WERI-Rb-1 (cell line): ENCODE results near the gene SHMT1.
"Not testable (repeated sequence)": the region's sequence is repeated elsewhere in the genome, so short reads cannot be mapped to it uniquely, and the experiment has no call there.

Experiments
- DNase-seq: peaks from one replicate; pipeline ENCODE4 v3.0.0-alpha.2; 2020
- H3K27ac ChIP-seq: fragments of 250-450 bp; sonication (Bioruptor Pico); 2 replicates; pipeline ENCODE4 v1.5.1; 2020; ENCODE audit warnings: mild to moderate bottlenecking, moderate library complexity
- H3K27me3 ChIP-seq: fragments of 250-450 bp; sonication (Bioruptor Pico); 2 replicates; pipeline ENCODE4 v1.5.1; 2021; ENCODE audit warnings: mild to moderate bottlenecking, low read depth, moderate library complexity; ENCODE audit not compliant: insufficient read depth, severe bottlenecking
- H3K36me3 ChIP-seq: fragments of 250-450 bp; sonication (Bioruptor Pico); 2 replicates; pipeline ENCODE4 v1.5.1; 2020; ENCODE audit warnings: mild to moderate bottlenecking, moderate library complexity
- H3K4me3 ChIP-seq: 2 replicates; pipeline ENCODE4 v1.5.1; 2011; ENCODE audit warnings: low read depth, mild to moderate bottlenecking, control low read depth, low read length
- H3K9me3 ChIP-seq: fragments of 250-450 bp; sonication (Bioruptor Pico); 2 replicates; pipeline ENCODE4 v1.5.1; 2021; ENCODE audit warnings: mild to moderate bottlenecking, moderate library complexity; ENCODE audit not compliant: severe bottlenecking
- CTCF ChIP-seq: IDR thresholded peaks from 2 replicates; pipeline ENCODE4 v1.5.1; 2011; ENCODE audit warnings: low read depth, mild to moderate bottlenecking, control low read depth, inconsistent platforms, low read length

SHMT1 gene

DNA sequence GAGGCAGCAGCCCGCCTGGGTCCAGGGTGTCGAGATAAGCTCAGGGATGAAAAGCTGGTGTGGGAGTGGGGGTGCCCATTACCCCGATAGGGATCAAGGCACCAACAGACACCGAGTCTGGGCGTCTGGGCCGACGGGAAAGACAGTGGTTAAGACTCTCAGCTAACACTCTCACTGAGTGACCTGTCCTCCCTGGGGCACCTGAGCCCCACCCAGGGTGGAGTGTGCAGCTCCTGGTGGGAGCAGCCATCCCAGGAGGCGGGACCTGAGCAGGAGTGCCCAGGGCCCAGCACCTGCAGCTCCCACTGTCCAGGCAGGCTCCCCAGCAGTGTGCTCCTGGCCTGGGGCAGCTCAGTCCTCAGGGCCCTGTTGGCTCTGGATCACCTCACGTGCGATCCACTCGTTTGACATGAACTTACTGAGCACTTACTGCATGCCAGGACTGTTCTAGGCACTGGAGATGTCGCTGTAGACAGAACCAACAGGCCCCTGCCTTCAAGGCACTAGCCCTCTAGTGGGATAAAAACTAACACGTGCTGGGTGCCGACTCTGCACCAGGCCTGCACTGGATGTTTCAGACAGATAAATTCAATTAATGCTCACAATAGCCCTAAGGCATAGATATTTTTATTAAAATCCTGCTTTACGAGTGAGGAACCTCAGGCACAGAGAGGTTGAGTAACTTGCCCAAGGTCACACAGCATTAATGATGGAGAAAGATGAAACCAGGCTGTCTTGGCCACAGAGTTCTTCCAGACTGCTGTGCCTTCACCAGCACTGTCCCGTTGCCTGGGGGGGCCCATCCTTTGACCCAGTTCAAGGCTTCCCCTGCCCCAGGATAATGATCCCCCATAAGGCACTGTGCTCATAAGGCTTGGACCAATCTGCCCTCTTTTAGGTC, 16.1 kb upstream of the SHMT1 start:
- Histone ChIP-seq H3K36me3 (no peaks in the 10 kb centered on the region), H3K4me3 (no peak overlapping the region), H3K9me3 (peaks cover 2% of the 10 kb centered on the region), H3K27me3 (no peaks in the 10 kb centered on the region), H3K27ac (no peak overlapping the region)
- TF ChIP-seq CTCF = no peak
- no peak for DNase-seq

DNA sequence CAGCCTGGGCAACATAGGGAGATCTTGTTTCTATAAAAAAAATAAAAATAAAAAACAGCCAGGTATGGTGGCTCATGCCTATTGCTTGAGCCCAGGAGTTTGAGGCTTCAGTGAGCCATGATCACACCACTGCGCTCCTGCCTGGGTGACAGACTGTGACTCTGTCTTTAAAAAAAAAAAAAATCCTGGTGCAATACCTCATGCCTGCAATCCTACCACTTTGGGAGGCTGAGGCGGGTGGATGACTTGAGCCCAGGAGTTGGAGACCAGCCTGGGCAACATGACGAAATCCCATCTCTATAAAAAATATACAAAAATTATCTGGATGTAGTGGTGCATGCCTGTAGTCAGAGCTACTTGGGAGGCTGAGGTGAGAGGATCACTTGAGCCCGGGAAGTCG, 15.3 kb upstream of the SHMT1 start:
- not testable (repeated sequence) for H3K4me3 ChIP-seq, H3K27ac ChIP-seq, H3K9me3 ChIP-seq, DNase-seq, H3K27me3 ChIP-seq, H3K36me3 ChIP-seq

DNA sequence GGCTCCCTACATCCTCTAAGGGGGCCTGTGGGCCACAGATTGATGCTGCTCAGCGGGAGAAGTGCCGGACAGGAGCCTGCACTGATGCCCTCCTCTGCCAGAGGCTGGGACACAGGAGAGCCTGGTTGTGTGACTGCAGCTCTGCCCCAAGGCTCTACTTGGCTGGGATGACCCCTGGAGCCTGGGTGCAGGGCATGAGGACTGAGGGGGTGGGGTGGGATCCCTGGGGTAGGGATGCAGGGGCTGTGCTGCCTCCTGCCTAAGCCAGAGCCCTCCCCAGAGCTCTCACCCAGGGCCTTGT, 14.8 kb upstream of the SHMT1 start:
- DNase-seq = no peak
- H3K27ac ChIP-seq = peak overlapping the region; percentile 80
- no peak for TF ChIP-seq CTCF
- no peak overlapping the region for H3K4me3 ChIP-seq
- no peaks in the 10 kb centered on the region for H3K36me3 ChIP-seq
- no peaks in the 10 kb centered on the region for H3K27me3 ChIP-seq
- H3K9me3 ChIP-seq = peaks cover 2% of the 10 kb centered on the region

- Histone ChIP-seq H3K36me3 (no peaks in the 10 kb centered on the region), H3K27ac (peak within 1 kb of the TSS; percentile 80), H3K27me3 (no peaks in the 10 kb centered on the region), H3K9me3 (peaks cover 2% of the 10 kb centered on the region), H3K4me3 (no peak within 1 kb of the TSS)
- DNase-seq = peak; percentile 92
- TF ChIP-seq CTCF = no peak
Observed at GRCh38 chr17:18377437-18378204, 14.3 kb upstream of the SHMT1 start, which contains the start of gene EVPLL. EVPLL (plus strand) TSS chr17:18377778; CDS start chr17:18380938, 3,160 bp downstream.

- Histone ChIP-seq H3K36me3 (no peaks in the 10 kb centered on the region), H3K27me3 (no peaks in the 10 kb centered on the region), H3K27ac (no peak overlapping the region), H3K9me3 (peaks cover 2% of the 10 kb centered on the region), H3K4me3 (no peak overlapping the region)
- no peak for DNase-seq
- TF ChIP-seq CTCF = no peak
Observed at GRCh38 chr17:18374216-18374615, 10.9 kb upstream of the SHMT1 start.

DNA sequence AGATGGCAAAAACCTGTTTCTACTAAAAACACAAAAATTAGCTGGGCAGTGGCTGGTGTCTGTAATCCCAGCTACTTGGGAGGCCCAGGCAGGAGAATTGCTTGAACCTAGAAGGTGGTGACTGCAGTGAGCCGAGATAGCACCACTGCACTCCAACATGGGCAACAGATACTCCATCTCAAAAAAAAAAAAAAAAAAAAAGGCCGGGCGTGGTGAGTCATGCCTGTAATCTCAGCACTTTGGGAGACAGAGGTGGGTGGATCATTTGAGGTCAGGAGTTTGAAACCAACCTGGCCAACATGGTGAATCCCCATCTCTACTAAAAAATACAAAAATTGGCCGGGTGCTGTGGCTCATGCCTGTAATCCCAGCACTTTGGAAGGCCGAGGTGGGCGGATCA, 9.8 kb upstream of the SHMT1 start:
- DNase-seq, H3K9me3 ChIP-seq, H3K36me3 ChIP-seq, H3K4me3 ChIP-seq, H3K27me3 ChIP-seq, H3K27ac ChIP-seq: not testable (repeated sequence)
